WTC11 (cell line): Measurements from ENCODE around the gene JADE2.
"Not testable (repeated sequence)": the region's sequence is repeated elsewhere in the genome, so short reads cannot be mapped to it uniquely, and the experiment has no call there.

ENCODE experiments used
- ATF6 ChIP-seq: sonication (generic); formaldehyde crosslinking; IDR thresholded peaks from 2 replicates; pipeline ENCODE4 v1.8.1; 2023; ENCODE audit warnings: mild to moderate bottlenecking, missing genetic modification reagents
- CTCF ChIP-seq: fragments of 200-600 bp; IDR thresholded peaks from 2 replicates; pipeline ENCODE4 v1.8.0; 2022; ENCODE audit warnings: antibody characterized with exemption
- IRF2 ChIP-seq: sonication (generic); formaldehyde crosslinking; IDR thresholded peaks from 2 replicates; pipeline ENCODE4 v1.8.0; 2022; ENCODE audit warnings: low read depth, missing genetic modification reagents, borderline replicate concordance
- NFE2L1 ChIP-seq: sonication (generic); formaldehyde crosslinking; IDR thresholded peaks from 2 replicates; pipeline ENCODE4 v1.8.1; 2023; ENCODE audit warnings: missing genetic modification reagents
- SP1 ChIP-seq: sonication (generic); formaldehyde crosslinking; conservative IDR thresholded peaks from 2 replicates; pipeline ENCODE4 v1.8.1; 2022; ENCODE audit warnings: missing genetic modification reagents
- TCF7 ChIP-seq: sonication (generic); formaldehyde crosslinking; IDR thresholded peaks from 2 replicates; pipeline ENCODE4 v1.8.0; 2022; ENCODE audit warnings: mild to moderate bottlenecking, low read depth, missing genetic modification reagents, moderate library complexity
- ZNF423 ChIP-seq: fragments of 250-450 bp; sonication (Bioruptor Pico); IDR thresholded peaks from 2 replicates; pipeline ENCODE4 v2.1.2; 2022; ENCODE audit warnings: mild to moderate bottlenecking, moderate library complexity

- TF ChIP-seq ZNF423; NFE2L1; CTCF; TCF7 (CRISPR knock-in tag); IRF2; SP1; ATF6: not testable (repeated sequence)
Observed at GRCh38 chr5:134499905-134500304, 25.6 kb upstream of the JADE2 start.
